ENCODE results near the gene APOL3.

APOL3 gene

DNA sequence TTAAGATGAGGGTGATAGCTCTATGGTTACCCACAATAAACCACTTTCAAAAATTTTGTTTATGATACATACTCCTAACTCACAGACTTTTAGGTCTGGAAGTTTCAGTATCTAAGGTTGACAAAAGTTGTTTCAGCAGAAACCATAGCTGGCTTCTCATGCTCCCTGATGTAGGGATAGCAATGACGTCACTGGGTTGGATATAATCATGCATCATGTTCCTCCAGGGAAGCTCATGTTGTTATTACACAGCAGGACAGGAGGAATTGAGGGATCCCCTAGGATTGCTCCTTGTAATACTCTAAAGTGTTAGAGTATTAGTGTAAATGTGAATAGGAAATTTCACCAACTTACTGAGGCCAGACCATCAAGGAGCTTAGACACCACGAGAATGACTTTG is 23.6 kb downstream of the APOL3 start:
- H2BK15ac ChIP-seq (replicated peaks; ENCODE audit: low read depth): no peak overlapping the region
- H3K56ac ChIP-seq (ENCODE audit: low read length): no peak overlapping the region
- H2AK5ac ChIP-seq (ENCODE audit: low read length): no peak overlapping the region
- no CpG with 5 or more reads among the region's 2 CpGs for WGBS (ENCODE audit: extremely low coverage, insufficient coverage, low lambda C conversion rate)
- no peak overlapping the region for H4K8ac ChIP-seq (ENCODE audit: low read depth, low read length)
- no peak overlapping the region for H3K4me3 ChIP-seq (ENCODE audit: low read length)
- H3K79me1 ChIP-seq (ENCODE audit: low read length): no peaks in the 10 kb centered on the region
- H3K36me3 ChIP-seq (ENCODE audit: control insufficient read depth, insufficient read depth, low read length): no peaks in the 10 kb centered on the region
- H3K27me3 ChIP-seq (ENCODE audit: insufficient read depth, low read length, poor library complexity): no peaks in the 10 kb centered on the region
- H4K5ac ChIP-seq (ENCODE audit: low read length): no peak overlapping the region
- no peak overlapping the region for H2BK5ac ChIP-seq (ENCODE audit: low read length)
- H3K27ac ChIP-seq (ENCODE audit: low read depth, low read length): no peak overlapping the region
- no peak for DNase-seq
- no peak overlapping the region for H3K18ac ChIP-seq (ENCODE audit: low read length)
- H3K4me2 ChIP-seq (ENCODE audit: low read length): no peak overlapping the region
- H3K23ac ChIP-seq (ENCODE audit: low read length): no peak overlapping the region
- H3K4me1 ChIP-seq (ENCODE audit: control insufficient read depth, low read depth, low read length): no peaks in the 10 kb centered on the region
- no peak overlapping the region for H3K9ac ChIP-seq (ENCODE audit: low read length)
- H3K4ac ChIP-seq (ENCODE audit: low read depth, low read length): no peak overlapping the region
- H2BK120ac ChIP-seq (ENCODE audit: low read depth, low read length): no peak overlapping the region
- no peaks in the 10 kb centered on the region for H3K79me2 ChIP-seq (ENCODE audit: control insufficient read depth, insufficient read depth, low read length)

DNA sequence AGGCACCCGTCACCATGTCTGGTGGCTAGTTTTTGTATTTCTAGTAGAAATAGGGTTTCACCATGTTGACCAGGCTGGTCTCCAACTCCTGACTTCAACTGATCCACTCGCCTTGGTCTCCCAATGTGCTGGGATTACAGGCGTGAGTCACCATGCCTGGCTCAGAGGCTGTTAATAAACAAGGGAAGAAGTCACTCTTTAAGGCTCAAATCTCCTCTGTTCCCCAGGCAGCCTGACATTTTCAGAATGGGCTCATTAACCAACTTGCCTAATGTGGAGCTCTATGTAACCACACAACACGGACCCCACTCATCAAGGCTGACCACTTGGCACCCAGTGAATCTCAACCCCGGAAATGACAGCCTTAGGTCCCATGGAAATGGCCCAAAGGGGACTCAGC is 24.1 kb downstream of the APOL3 start:
- H2BK15ac ChIP-seq (replicated peaks; ENCODE audit: low read depth): no peak overlapping the region
- no peak overlapping the region for H2BK120ac ChIP-seq (ENCODE audit: low read depth, low read length)
- H3K4ac ChIP-seq (ENCODE audit: low read depth, low read length): no peak overlapping the region

DNA sequence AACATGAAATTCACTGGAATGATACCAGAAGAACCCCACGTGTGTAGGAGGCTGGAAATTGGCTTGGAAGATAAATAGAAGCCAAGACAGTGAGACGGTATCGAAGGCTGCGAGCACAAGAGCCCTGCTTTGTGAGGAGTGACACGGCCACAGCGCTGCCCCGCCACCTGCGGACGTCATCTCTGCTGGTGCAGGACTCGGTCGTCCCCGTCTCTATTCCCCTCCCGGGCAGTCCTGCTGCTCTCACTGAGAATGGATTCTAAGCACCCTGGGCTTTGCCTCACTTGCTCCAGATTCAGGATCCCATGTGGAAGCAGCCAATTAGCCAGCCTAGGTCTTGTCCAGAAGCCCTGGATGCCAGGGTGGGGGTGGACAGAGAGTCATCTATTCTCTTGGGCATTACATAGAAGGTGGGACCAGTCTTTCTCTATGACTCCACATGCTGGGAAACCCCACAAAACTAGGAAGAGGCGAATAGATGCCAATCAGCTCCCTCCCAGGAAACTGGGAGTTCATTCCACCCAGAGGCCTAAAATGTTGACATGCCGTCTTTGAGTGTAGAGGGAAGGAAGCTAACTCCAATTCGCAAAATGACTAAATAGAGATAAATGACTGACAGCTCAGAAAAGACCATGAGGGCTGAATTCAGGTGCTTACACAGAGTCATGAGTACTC is 25.1 kb downstream of the APOL3 start:
- H3K18ac ChIP-seq (ENCODE audit: low read length): no peak overlapping the region
- H3K56ac ChIP-seq (ENCODE audit: low read length): no peak overlapping the region
- no peak overlapping the region for H2BK5ac ChIP-seq (ENCODE audit: low read length)
- H2BK120ac ChIP-seq (ENCODE audit: low read depth, low read length): no peak overlapping the region
- no CpG with 5 or more reads among the region's 16 CpGs for WGBS (ENCODE audit: extremely low coverage, insufficient coverage, low lambda C conversion rate)
- H3K4me1 ChIP-seq (ENCODE audit: control insufficient read depth, low read depth, low read length): no peaks in the 10 kb centered on the region
- no peak overlapping the region for H4K8ac ChIP-seq (ENCODE audit: low read depth, low read length)
- no peak overlapping the region for H3K23ac ChIP-seq (ENCODE audit: low read length)
- no peak overlapping the region for H3K4me2 ChIP-seq (ENCODE audit: low read length)
- H4K5ac ChIP-seq (ENCODE audit: low read length): no peak overlapping the region
- no peaks in the 10 kb centered on the region for H3K27me3 ChIP-seq (ENCODE audit: insufficient read depth, low read length, poor library complexity)
- H3K79me1 ChIP-seq (ENCODE audit: low read length): no peaks in the 10 kb centered on the region
- no peaks in the 10 kb centered on the region for H3K36me3 ChIP-seq (ENCODE audit: control insufficient read depth, insufficient read depth, low read length)
- no peak for DNase-seq
- H2BK15ac ChIP-seq (replicated peaks; ENCODE audit: low read depth): no peak overlapping the region
- no peak overlapping the region for H3K4me3 ChIP-seq (ENCODE audit: low read length)
- H3K27ac ChIP-seq (ENCODE audit: low read depth, low read length): no peak overlapping the region
- H3K79me2 ChIP-seq (ENCODE audit: control insufficient read depth, insufficient read depth, low read length): no peaks in the 10 kb centered on the region
- no peak overlapping the region for H3K9ac ChIP-seq (ENCODE audit: low read length)
- no peak overlapping the region for H2AK5ac ChIP-seq (ENCODE audit: low read length)
- no peak overlapping the region for H3K4ac ChIP-seq (ENCODE audit: low read depth, low read length)

More for the DNA sequence above, 24.1 kb downstream of the APOL3 start:
- H3K18ac ChIP-seq (ENCODE audit: low read length): no peak overlapping the region
- no peak overlapping the region for H4K8ac ChIP-seq (ENCODE audit: low read depth, low read length)
- H3K79me1 ChIP-seq (ENCODE audit: low read length): no peaks in the 10 kb centered on the region
- H3K56ac ChIP-seq (ENCODE audit: low read length): no peak overlapping the region
- no peak for DNase-seq
- H3K4me1 ChIP-seq (ENCODE audit: control insufficient read depth, low read depth, low read length): no peaks in the 10 kb centered on the region
- no peak overlapping the region for H3K4me2 ChIP-seq (ENCODE audit: low read length)
- no CpG with 5 or more reads among the region's 5 CpGs for WGBS (ENCODE audit: extremely low coverage, insufficient coverage, low lambda C conversion rate)
- H3K36me3 ChIP-seq (ENCODE audit: control insufficient read depth, insufficient read depth, low read length): no peaks in the 10 kb centered on the region
- H4K5ac ChIP-seq (ENCODE audit: low read length): no peak overlapping the region
- H3K23ac ChIP-seq (ENCODE audit: low read length): no peak overlapping the region
- H3K4me3 ChIP-seq (ENCODE audit: low read length): no peak overlapping the region
- no peak overlapping the region for H3K27ac ChIP-seq (ENCODE audit: low read depth, low read length)
- no peaks in the 10 kb centered on the region for H3K27me3 ChIP-seq (ENCODE audit: insufficient read depth, low read length, poor library complexity)
- no peak overlapping the region for H2BK5ac ChIP-seq (ENCODE audit: low read length)
- no peaks in the 10 kb centered on the region for H3K79me2 ChIP-seq (ENCODE audit: control insufficient read depth, insufficient read depth, low read length)
- H3K9ac ChIP-seq (ENCODE audit: low read length): no peak overlapping the region
- no peak overlapping the region for H2AK5ac ChIP-seq (ENCODE audit: low read length)

DNA sequence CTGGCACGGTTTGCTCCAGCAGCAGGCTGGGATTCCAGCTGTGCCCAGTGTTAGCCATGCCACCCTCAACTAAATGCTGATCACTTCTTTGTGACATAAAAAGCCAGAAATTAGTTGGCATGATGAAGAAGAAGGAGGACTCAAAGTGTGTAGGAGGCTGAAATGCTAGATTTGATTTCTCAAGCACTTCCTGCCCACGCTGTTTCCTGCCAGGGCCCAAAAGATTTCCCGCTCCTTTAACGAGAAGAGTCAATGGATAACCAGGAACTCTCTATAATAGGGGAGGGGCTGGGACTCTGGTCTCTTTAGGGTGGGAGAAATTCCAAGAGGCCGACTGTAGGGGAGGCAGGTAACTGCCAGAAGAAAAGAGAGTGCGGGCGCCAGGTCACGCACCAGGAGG is 26.4 kb downstream of the APOL3 start:
- Histone ChIP-seq H3K36me3 (ENCODE audit: control insufficient read depth, insufficient read depth, low read length) (no peaks in the 10 kb centered on the region), H3K9ac (ENCODE audit: low read length) (no peak overlapping the region), H3K79me1 (ENCODE audit: low read length) (no peaks in the 10 kb centered on the region), H3K18ac (ENCODE audit: low read length) (no peak overlapping the region), H3K27ac (ENCODE audit: low read depth, low read length) (no peak overlapping the region), H4K5ac (ENCODE audit: low read length) (no peak overlapping the region), H2BK120ac (ENCODE audit: low read depth, low read length) (no peak overlapping the region), H3K4me3 (ENCODE audit: low read length) (no peak overlapping the region), H4K8ac (ENCODE audit: low read depth, low read length) (no peak overlapping the region), H2BK15ac (replicated peaks; ENCODE audit: low read depth) (no peak overlapping the region), H3K23ac (ENCODE audit: low read length) (no peak overlapping the region), H3K4me1 (ENCODE audit: control insufficient read depth, low read depth, low read length) (no peaks in the 10 kb centered on the region), H3K27me3 (ENCODE audit: insufficient read depth, low read length, poor library complexity) (no peaks in the 10 kb centered on the region), H3K56ac (ENCODE audit: low read length) (no peak overlapping the region), H2BK5ac (ENCODE audit: low read length) (no peak overlapping the region), H3K79me2 (ENCODE audit: control insufficient read depth, insufficient read depth, low read length) (no peaks in the 10 kb centered on the region), H3K4ac (ENCODE audit: low read depth, low read length) (no peak overlapping the region), H3K4me2 (ENCODE audit: low read length) (no peak overlapping the region), H2AK5ac (ENCODE audit: low read length) (no peak overlapping the region)
- WGBS (ENCODE audit: extremely low coverage, insufficient coverage, low lambda C conversion rate): no CpG with 5 or more reads among the region's 8 CpGs
- DNase-seq: no peak

DNA sequence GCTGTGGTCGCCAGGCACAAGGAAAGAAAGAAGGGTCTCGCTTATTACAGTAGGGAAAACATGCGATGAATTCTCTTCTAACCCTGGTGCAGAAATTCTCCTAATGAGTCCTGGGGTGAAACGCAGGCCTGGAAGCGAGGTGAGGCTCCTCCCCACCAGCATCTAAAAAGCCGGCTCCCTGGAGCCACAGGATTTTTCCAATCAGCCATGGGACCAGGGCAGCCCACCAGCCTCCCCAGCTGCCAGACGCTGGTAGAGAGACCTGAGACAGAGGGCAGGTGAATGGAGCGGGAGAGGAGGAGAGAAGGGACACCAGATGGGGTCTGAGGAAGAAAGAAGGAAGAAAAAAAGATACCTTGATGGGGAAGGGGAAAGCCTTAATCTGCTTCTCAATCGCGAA is 28.6 kb downstream of the APOL3 start:
- Histone ChIP-seq H2BK15ac (replicated peaks; ENCODE audit: low read depth) (no peak overlapping the region), H2BK120ac (ENCODE audit: low read depth, low read length) (no peak overlapping the region), H3K18ac (ENCODE audit: low read length) (no peak overlapping the region), H3K79me2 (ENCODE audit: control insufficient read depth, insufficient read depth, low read length) (no peaks in the 10 kb centered on the region), H3K4me3 (ENCODE audit: low read length) (no peak overlapping the region), H2AK5ac (ENCODE audit: low read length) (no peak overlapping the region), H4K8ac (ENCODE audit: low read depth, low read length) (no peak overlapping the region), H3K79me1 (ENCODE audit: low read length) (no peaks in the 10 kb centered on the region), H2BK5ac (ENCODE audit: low read length) (no peak overlapping the region), H4K5ac (ENCODE audit: low read length) (no peak overlapping the region), H3K23ac (ENCODE audit: low read length) (no peak overlapping the region), H3K4me2 (ENCODE audit: low read length) (no peak overlapping the region), H3K4ac (ENCODE audit: low read depth, low read length) (no peak overlapping the region), H3K4me1 (ENCODE audit: control insufficient read depth, low read depth, low read length) (no peaks in the 10 kb centered on the region), H3K9ac (ENCODE audit: low read length) (no peak overlapping the region), H3K27me3 (ENCODE audit: insufficient read depth, low read length, poor library complexity) (no peaks in the 10 kb centered on the region), H3K36me3 (ENCODE audit: control insufficient read depth, insufficient read depth, low read length) (no peaks in the 10 kb centered on the region), H3K27ac (ENCODE audit: low read depth, low read length) (no peak overlapping the region), H3K56ac (ENCODE audit: low read length) (no peak overlapping the region)
- no CpG with 5 or more reads among the region's 10 CpGs for WGBS (ENCODE audit: extremely low coverage, insufficient coverage, low lambda C conversion rate)
- DNase-seq: no peak
